Activated CD8-positive, alpha-beta memory T cell treated with anti-CD3 and anti-CD28 coated beads, Interleukin-2, amount 50 U/mL, for 1 hour (primary cell): ENCODE data around the gene UGGT2.
A peak's percentile ranks its signal among the peaks of the same experiment; 100 is the strongest.
"Not testable (repeated sequence)": the region's sequence is repeated elsewhere in the genome, so short reads cannot be mapped to it uniquely, and the experiment has no call there.

ENCODE experiments used
- DNase-seq: peaks from one replicate; pipeline ENCODE4 v3.0.0-alpha.2; 2020; ENCODE audit errors: extremely low read depth

Gene UGGT2

DNA sequence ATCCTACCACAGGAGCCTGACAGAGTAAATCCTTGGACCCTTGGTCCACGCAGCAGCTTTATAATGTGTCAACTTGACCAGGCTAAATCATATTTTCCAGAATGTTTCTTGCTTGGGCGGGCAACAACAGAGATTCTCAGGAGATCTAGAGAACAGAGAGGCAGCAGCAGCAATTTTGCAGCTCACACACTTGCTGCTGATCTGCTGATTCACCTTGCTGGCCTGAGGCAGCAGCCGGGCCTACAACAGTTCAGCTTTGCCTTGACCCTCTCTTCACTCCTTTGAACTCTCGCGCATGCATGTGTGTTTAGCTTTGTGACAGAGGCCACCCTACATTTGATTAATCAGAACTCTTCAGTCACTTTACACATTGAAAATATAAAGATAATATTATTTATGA lies 159.3 kb downstream of the UGGT2 start:
- no peak for DNase-seq

DNA sequence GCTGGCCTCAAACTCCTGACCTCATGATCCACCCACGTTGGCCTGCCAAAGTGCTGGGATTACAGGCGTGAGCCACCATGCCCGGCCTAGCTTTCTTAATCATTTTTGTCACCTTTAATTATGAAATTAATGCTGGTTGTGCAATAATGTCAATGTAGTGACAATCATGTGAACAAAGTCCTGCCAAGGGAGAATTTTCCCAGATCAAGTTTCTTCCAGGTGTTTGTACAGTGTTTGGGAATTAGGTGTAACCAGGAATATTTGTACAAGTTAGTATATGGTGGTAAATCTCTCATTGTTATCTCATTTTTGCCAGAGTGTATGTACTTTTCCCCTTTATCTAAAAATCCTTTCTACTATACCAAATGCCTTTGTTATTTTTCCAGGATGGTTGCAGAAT lies 171.1 kb downstream of the UGGT2 start:
- DNase-seq: no peak

DNA sequence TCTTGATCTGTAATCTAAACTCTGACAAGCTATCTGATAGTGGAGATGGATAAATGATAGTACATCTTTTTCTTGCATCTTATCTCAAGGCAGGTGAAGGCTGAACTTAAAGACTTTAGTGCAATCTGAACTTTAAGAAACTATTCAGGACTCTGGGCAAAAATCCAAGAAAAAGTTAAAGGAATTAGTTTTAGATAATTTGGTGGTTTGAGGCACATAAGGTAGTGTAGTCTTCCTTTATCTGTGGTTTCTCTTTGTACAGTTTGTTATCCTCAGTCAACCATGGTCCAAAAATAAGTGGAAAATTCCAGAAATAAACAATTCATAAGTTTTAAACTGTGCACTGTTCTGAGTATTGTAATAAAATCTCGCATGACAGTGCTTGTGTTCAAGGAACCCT lies 172.9 kb downstream of the UGGT2 start:
- no peak for DNase-seq

DNA sequence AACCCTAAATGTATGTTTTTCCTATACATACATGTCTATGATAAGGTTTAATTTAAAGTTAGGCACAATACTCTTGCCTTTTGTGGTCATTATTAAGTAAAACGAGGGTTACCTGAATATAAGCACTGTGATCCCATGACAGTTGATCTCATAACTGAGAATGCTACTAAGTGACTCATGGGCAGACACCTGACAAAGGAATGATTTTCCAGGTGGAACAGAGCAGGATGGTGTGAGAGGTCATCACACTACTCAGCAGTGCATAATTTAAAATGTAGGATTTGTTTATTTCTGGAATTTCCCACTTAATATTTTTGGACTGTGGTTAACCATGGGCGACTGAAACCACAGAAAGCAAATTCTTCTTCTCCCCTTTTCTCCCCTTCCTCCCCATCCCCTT lies 178.9 kb downstream of the UGGT2 start:
- no peak for DNase-seq

DNA sequence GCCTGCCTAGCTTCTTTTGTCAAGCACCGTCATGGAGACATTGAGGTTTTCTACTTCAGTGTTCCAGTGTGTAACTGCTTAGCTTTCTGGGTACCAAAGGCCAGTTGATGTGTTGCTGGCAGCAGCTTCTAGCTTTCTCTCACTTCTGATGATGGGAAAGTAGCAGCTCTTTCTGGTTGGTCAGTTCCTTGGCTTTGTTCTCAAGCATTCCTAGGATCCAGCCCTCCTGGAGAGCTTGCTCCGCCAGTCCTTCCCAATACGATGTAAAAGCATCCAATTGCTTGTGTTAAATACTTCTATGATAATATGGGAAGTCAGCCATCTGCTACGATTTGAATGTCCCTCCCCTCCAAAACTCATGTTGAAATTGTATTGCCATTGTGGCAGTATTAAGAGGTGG lies 182.8 kb downstream of the UGGT2 start:
- DNase-seq: no peak

DNA sequence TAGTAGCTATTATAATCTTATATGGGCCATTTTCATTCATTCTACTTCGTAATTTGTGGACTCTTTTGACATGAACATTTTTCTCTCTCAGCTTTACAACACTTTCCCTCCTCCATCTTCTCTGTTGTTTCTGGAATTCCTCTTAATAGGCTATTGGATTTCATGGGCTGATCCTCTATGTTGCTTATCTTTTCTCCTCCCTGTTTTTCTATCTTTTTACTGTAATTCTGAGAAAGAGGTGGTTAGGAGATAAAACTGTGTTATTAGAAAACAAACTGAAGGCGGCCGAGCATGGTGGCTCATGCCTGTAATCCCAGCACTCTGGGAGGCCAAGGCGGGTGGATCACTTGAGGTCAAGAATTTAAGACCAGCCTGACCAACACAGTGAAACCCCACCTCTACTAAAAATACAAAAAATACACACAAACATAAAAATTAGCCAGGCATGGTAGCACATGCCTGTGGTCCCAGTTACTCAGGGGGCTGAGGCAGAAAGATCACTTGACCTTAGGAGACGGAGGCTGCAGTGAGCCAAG lies 188.1 kb downstream of the UGGT2 start:
- DNase-seq: no peak

DNA sequence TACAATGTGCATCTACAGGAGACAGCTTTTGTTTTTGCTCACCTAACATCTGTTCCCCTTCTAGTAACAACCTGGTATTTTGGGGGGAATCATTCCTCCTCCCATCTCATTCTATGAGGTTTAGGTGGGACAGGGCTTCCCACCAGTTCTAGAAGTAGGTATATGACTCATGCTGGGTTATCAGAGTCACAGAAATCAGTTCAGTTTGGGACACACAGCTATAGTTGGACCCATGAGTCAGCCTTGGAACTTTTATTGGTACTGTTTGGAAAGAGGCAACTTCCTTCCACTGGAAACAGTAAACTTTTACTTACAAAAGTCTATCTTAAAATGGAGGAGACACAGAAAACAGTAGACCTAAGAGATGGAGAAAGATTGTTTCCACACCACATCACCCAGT lies 190.8 kb downstream of the UGGT2 start:
- DNase-seq: no peak

DNA sequence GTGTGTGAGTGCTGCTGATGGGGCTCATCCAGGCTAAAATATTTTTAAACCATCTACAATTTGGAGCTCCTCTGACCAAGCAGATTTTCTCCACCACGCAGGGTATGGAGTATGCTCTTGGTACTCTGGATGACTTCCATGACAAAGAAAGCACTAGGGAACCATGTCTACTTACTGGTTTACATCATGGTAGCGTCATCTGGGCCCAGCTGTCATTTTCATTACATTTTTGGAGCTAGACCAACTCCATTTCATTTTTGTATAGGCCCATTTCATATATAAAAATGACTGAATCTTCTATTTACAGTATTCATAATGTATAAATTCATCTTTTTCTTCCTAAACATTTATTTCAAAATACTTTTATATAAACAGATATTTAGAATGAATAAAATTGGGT lies 191.9 kb downstream of the UGGT2 start:
- DNase-seq: no peak

DNA sequence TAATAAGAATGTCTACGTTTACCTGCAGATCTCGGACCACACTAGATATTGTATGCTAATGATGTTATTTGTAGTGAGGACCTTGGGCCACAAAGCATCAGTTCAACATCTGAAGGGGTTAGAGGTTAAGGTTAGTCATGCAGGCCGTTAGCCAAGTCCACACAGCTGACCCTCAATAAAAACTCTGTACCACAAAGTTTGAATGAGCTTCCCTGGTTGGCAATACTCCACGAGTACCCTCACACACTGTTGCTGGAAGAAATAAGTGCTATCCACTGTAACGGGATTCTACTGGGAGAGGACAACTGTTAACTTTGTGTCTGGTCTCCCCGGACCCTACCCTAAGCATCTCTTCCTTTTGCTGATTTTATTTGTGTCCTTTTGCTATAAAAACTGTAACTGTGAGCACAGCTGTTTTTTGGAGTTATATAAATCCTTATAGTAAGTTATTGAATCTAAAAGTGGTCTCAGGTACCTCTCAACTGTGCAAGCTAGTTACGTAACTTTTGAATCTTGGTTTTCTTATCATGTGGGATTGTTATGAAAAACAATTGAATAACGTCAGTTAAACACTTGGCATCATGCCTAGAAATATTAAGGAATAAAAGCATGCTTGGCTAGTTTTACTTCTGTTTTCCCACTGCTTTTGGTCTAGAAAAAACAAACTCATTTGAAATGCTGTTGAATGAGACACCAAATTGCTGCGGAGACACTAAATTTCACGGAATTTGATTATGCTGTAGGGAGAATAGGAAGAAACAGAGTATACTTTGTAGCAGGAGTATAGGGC lies 194.7 kb downstream of the UGGT2 start:
- no peak for DNase-seq

DNA sequence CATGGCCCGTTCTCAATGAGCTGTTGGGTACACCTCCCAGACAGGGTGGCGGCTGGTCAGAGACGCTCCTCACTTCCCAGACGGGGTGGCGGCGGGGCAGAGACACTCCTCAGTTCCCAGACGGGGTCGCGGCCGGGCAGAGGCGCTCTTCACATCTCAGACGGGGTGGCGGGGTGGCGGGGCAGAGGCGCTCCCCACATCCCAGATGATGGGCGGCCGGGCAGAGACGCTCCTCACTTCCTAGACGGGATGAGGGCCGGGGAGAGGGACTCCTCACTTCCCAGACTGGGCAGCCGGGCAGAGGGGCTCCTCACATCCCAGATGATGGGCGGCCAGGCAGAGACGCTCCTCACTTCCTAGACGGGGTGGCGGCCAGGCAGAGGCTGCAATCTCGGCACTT lies 207.5 kb downstream of the UGGT2 start:
- DNase-seq: not testable (repeated sequence)

DNA sequence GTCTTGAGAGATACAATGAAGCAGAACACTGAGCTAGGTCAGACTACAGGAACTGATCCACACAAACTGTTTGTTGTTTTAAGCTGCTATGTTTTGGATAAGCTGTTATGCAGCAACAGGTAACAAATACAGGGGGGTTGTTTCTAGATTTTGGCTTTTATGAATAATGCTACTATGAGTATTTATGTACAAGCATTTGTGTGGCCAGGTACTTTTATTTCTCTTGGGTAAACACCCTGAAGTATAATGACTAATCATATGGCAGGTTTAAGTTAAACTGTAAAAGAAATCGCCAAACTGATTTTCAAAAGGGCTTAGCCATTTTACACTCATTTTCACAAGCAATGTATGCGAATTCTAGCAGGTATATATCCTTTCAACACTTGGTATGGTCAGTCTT lies 210.3 kb downstream of the UGGT2 start:
- no peak for DNase-seq

DNA sequence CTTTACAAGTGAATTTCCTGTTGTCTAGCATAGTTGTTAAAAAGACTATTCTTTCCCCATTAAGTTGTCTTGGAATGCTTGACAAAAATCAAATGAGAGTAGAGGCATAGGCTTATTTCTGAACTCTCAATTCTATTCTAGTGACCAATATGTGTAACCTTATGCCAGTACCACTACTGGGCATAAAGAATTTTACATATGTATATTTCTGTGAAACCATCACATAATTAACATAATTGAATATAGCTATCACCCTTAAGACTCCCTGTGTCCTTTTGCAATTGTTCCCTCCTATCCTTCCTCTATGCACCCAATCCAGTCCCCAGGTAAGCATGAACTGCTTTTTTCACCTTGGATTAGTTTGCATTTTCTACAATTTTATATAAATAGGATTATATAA lies 211.3 kb downstream of the UGGT2 start:
- no peak for DNase-seq

DNA sequence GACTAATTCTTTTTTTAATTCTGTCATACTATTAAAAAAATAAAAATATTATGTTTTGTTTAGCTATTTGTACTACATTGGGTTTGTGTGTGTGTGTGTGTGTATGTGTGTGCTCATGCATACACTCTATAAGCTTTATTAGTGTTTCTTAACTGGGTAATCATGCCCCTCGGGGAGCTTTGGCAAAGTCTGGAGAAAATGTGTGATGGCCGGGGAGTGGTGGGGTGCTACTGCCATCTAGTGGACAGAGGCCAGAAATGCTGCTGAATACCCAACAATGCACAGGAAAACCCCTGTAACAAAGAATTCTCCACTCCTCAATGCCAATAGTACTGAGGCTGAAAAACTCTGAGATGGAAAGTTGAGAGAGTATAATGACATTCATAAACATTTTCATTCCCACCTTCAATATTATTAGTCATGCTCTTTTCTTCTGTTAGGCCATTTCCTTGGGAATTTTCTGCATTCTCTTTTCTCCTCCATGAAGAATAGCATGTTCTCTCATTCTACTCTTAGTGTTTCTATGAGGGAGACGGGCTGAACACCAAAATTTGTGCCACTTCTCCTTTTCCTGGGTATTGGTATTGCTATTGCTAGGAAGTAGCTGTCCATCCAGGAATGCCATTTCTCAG lies 219.0 kb downstream of the UGGT2 start:
- DNase-seq: peak; percentile 19

DNA sequence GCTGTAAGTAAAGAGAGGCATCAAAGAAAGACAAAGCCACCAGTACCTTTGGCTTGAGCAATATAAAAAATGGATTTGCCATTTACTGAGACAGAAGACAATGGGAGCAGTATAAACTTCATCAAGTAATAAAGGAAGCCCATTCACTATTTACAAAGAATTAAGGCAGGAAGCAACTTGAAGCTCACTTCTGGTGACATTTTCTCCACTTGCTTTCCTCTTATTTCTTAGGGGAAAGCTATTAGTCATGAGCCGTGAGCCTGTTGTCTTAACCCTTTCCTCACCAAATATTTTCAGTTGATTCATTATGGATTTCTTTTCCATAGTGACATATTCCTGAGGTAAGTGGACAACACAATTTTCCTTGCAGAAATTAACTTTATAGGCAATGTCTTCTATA lies 219.5 kb downstream of the UGGT2 start:
- DNase-seq: no peak

DNA sequence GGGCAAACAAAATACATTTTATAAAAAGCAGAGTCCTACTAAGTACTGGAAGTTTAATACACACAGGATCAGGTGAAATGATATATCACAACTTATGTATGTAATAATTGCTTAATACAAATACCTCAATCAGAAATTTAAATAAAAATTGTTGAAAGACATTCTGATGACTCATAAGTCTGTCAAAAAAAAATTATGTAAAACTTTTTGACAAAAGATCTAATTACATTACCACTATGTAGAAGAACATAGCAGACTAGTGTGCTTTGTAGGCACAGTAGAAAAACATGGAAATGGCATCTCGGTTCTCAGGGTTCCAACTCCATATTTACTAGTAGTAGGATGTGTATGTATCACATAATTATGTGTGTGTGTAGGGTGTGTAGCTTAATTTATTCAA lies 220.1 kb downstream of the UGGT2 start:
- DNase-seq: no peak

DNA sequence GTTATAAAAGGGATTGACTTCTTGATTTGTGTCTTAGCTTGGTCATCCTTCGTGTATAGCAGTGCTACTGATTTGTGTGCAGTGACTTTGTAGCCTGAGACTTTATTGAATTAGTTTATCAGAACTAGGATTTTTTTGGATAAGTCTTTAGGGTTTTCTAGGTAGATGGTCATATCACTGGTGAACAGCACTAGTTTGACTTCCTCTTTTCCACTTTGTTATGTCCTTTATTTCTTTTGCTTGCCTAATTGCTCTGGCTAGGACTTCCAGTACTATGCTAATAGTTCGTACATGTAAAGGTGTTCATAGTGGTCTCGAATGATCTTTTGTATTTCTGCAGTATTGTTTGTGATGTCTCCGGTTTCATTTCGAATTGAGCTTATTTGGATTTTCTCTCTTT lies 230.9 kb downstream of the UGGT2 start:
- DNase-seq: no peak

DNA sequence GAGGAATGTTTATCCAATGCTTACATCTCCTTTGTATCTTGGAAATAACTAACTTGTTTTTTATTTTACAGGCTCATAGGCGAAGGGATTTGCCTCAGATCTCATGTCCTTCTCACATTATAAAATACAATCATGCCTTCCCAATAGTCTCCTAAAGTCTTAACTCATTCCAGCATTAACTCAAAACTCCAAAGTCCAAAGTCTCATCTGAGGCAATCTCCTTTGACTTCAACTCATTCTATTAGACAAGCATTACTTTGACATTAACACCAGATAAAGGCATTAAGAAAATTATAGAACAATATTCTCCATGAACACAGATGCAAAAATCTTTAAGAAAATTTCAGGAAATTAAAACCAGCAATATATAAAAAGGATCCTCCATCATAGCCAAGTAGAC lies 238.7 kb downstream of the UGGT2 start:
- no peak for DNase-seq

DNA sequence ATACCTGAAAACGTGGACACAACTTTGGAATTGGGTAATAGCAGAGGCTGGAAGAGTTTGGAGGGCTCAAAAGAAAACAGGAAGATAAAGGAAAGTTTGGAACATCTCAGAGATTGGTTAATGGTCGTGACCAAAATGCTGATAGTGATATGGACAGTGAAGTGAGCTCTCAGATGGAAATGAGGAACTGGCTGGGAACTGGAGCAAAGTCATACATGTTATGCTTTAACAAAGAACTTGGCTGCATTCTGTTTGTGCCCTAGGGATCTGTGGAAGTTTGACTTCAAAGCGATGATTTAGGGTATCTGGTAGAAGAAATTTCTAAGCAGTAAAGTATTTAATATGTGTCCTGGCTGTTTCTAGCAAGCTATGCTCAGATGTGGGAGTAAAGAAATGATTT lies 240.1 kb downstream of the UGGT2 start:
- no peak for DNase-seq

DNA sequence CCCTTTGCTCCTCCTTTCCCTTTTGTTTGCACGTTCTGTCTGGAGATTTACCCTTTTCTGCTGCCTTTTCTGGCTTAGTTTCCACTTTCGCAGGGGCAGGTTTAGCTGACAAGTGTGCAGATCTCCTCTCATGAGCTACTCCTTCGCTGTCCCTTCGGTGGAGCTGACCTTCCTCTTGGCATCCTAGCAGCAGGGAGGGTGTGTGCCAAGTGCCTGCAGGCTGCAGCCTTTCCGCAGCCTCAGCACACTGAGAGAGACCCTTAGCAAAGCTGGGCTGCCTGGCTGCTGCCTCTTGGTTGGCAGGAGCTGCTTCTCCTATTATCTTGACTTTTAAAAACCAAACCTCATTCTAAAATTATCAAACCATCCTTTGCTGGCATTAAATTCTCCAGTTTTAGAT lies 243.8 kb downstream of the UGGT2 start:
- DNase-seq: no peak

DNA sequence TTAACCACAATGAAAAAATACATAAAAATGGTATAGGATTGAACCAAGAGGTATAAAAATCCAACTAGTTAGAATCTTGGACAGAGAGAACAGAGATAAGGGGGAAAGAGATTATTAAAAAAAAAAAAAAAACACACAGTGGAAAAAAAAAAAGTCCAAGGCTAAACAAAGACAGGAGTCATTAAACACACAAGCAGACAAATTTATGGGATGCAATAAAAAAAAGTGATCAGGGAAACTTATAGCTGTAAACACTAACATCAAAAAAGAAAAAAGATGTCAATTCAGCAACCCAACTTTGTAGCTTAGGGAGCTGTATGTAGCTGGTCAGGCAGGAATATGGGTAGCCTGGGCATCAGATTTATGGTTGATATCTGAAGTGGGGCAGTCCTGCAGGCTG lies 247.3 kb downstream of the UGGT2 start:
- DNase-seq: no peak

DNA sequence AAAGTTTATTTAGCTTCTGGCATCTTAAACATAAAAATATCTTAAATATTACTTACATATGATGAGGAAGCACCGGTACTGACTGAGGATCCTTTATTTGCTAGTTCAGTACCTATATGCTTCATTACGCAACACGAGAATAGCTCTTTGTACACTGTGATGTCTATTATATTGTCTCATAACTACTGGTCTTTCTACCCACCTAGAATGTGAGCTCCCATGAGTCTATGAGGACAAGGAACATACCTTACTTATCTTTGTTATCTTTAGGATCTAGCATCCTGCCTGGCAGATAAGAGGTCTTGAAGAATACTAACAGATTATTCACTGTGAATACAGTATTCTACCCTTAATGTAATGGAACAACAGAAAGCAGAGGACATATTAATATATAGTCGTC lies 251.4 kb downstream of the UGGT2 start:
- DNase-seq: no peak

DNA sequence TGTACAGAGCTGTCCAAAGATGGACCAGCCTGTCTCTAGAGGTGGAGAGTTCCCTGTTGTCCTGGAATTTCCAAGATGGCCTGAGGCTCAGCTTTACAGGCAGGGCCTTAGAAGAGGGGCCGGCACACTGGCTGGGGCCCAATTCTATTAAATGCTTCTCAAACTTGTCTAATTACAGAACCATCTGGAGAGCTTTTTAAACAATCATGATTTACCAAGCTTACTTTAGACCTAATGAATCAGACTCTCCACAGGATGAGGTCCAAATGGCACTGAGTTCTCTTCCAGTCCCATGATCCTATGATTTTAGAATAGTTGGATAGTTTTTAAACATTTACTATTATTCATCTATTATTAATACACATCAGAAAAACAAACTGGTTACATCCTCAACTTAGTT lies 252.8 kb downstream of the UGGT2 start:
- no peak for DNase-seq

DNA sequence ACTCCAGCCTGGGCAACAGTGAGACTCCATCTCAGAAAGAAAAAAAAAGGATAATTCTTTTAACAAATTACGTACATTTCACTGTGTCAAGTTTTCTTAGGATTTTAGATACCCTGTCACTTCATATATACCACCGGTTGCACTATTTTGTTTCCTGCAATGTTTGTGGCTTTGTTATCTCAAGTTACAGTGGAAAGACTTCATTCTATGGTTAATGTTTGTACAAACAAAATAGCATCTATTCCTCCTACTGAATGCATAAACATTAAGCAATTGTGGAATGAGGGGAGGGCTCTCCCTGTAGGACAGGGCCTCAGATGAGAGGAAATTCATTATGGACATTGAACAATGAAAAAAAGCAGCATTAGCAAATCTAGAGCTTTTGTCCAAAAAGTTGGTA lies 256.2 kb downstream of the UGGT2 start:
- DNase-seq: no peak

DNA sequence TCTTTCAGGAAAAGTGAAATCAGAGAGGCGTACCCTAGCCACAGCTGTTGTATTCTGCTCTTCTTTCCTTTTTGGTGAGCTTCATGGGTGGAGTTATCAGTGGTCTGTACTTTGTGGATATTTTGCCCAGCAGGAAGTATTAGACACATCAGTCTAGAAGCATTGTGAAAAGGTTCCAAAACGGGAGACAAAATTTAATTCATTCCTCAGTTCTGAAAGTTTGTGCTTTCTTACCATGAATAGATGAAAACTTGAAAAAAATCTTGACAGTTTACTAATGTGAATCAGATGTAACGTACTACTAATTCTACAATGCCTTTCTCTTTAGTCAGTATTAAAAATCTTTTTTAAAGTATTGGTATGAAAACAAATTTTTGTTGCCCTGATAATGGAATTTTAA lies 259.4 kb downstream of the UGGT2 start:
- no peak for DNase-seq
